ENCODE results near the gene PRKD2. TPM values are rescaled to one million over a fixed set of nuclear protein-coding genes. Genes with fewer than 3 reads are reported as not detected.

PRKD2 gene
- polyA plus RNA-seq, 3 donors = 6.5 to 46.9 (median 8.1) TPM

- peak within 1 kb of the TSS; percentile 44 to 75 (median 48) for H3K4me3 ChIP-seq (replicated peaks in 1 of 3; ENCODE audit: low read depth in 2 of 3, low read length in 3 of 3)
- intact Hi-C loops (cut with micrococcal nuclease) = no loop called here
- Mint-ChIP-seq H3K27me3 (ENCODE audit: low read depth in 3 of 3) (peaks cover 6 to 8% (median 7%) of the 10 kb centered on the region in 3 donors), H3K36me3 (peaks cover 24 to 26% of the 10 kb centered on the region in 2 donors), H3K4me3 (peak within 1 kb of the TSS; percentile 87 to 100), H3K4me1 (peaks cover 73% of the 10 kb centered on the region), H3K27ac (peak within 1 kb of the TSS; percentile 88 to 96 (median 92)), H3K9me3 (no peaks in the 10 kb centered on the region)
- H3K27ac ChIP-seq (ENCODE audit: low read depth in 1 of 2, low read length in 2 of 2) = peak within 1 kb of the TSS; percentile 69 to 75
- peaks cover 0 to 4% of the 10 kb centered on the region in 2 donors for H3K36me3 ChIP-seq (replicated peaks in 1 of 2; ENCODE audit: control insufficient read depth in 1 of 2, insufficient read depth in 2 of 2, low read length in 2 of 2)
- 0% methylated on average over 12 of the region's 13 CpGs for WGBS (ENCODE audit: insufficient coverage)
- peak; percentile 62 to 78 (median 68) for DNase-seq
- H3K9ac ChIP-seq (ENCODE audit: insufficient read depth, low read length, poor library complexity, severe bottlenecking) = peak within 1 kb of the TSS; percentile 59
- H4K20me1 ChIP-seq (ENCODE audit: insufficient read depth, low read length) = no peaks in the 10 kb centered on the region
- peaks cover 69 to 75% of the 10 kb centered on the region in 2 donors for H3K4me1 ChIP-seq (ENCODE audit: control insufficient read depth in 1 of 2, insufficient read depth in 2 of 2, low read length in 2 of 2)
- peaks cover 6% of the 10 kb centered on the region for H3K79me2 ChIP-seq (ENCODE audit: insufficient read depth, low read length)
- no peaks in the 10 kb centered on the region for H3K27me3 ChIP-seq (ENCODE audit: control insufficient read depth in 2 of 2, insufficient read depth in 2 of 2, low read length in 2 of 2)
- H3K4me2 ChIP-seq (replicated peaks; ENCODE audit: extremely low read depth, low read length, poor library complexity, severe bottlenecking) = peak within 1 kb of the TSS; percentile 69
- H3K9me3 ChIP-seq (replicated peaks in 1 of 2; ENCODE audit: control insufficient read depth in 1 of 2, insufficient read depth in 1 of 2, low read length in 2 of 2) = no peaks in the 10 kb centered on the region
- peak within 1 kb of the TSS; percentile 55 for H2AFZ ChIP-seq (ENCODE audit: insufficient read depth, low read depth, low read length, poor library complexity, severe bottlenecking)
- no peak for TF ChIP-seq CTCF (IDR thresholded peaks at IDR 0.05)
Observed at GRCh38 chr19:46624958-46625661, 91.8 kb downstream of the PRKD2 start, which contains the start of gene PTGIR. TSS of gene PTGIR (minus strand) at chr19:46625089. CDS start at chr19:46624225, 864 bp downstream.

Small RNAs within 50 kb of the gene (small RNA-seq; reads per million reads assigned to genes)
- gene MIR320E (ENCODE audit: insufficient read length, low read depth) = not detected
- gene RF00019 (ENCODE audit: insufficient read length, low read depth) = not detected
- gene RN7SL364P (ENCODE audit: insufficient read length, low read depth) = not detected

Other genes with a start within 250 kb of the PRKD2 start
- not detected for gene PNMA8A, start 245.6 kb downstream of the PRKD2 start, polyA plus RNA-seq
- under 1 TPM in 2 of 3 donors, not detected in 1; 0.07 to 0.16 TPM for gene PNMA8B, start 221.2 kb downstream of the PRKD2 start, polyA plus RNA-seq
- 100 to 1,000 TPM; 165 to 240 (median 177) TPM for gene CALM3, start 115.8 kb downstream of the PRKD2 start, polyA plus RNA-seq
- gene PTGIR, start 92.0 kb downstream of the PRKD2 start, polyA plus RNA-seq = 10 to 100 TPM; 12.8 to 51.2 (median 14.1) TPM
- not detected for gene GNG8, start 80.9 kb downstream of the PRKD2 start, polyA plus RNA-seq
- gene DACT3, start 55.9 kb downstream of the PRKD2 start, polyA plus RNA-seq = under 1 TPM; 0.05 to 0.23 (median 0.09) TPM
- 10 to 100 TPM in 1 of 3 donors, 1 to 10 TPM in 2; 2.1 to 21.5 (median 2.7) TPM for gene FKRP, start 28.9 kb upstream of the PRKD2 start, polyA plus RNA-seq
- gene STRN4, start 29.3 kb upstream of the PRKD2 start, polyA plus RNA-seq = 100 to 1,000 TPM in 1 of 3 donors, 10 to 100 TPM in 2; 37.5 to 239 (median 48.0) TPM
- gene SLC1A5, start 71.5 kb upstream of the PRKD2 start, polyA plus RNA-seq = 10 to 100 TPM; 34.6 to 64.9 (median 57.3) TPM
- gene AP2S1, start 133.7 kb upstream of the PRKD2 start, polyA plus RNA-seq = 100 to 1,000 TPM; 123 to 194 (median 170) TPM
- gene ARHGAP35, start 143.9 kb upstream of the PRKD2 start, polyA plus RNA-seq = 1 to 10 TPM; 1.5 to 7.6 (median 2.0) TPM